IMR-90 (cell line): ENCODE results near the gene HBD. TPM values are rescaled to one million over a fixed set of nuclear protein-coding genes. Genes with fewer than 3 reads are reported as not detected.
A peak's percentile ranks its signal among the peaks of the same experiment; 100 is the strongest.

Experiments used
- ATAC-seq: fragments of 200-7000 bp; cut with Tn5 transposase; 2 replicates; pipeline ENCODE4 v1.9.1; 2020; ENCODE audit warnings: low read depth, mild to moderate bottlenecking, moderate library complexity
- BruUV-seq: library from RNA; stranded (reverse); fragments of 400-500 nt; replicated peaks from 2 replicates; lab custom pipeline; 2021; lab: Mats Ljungman, UMichigan
- CTCF ChIA-PET: fragments of 300-600 bp; formaldehyde crosslinking; extraction: SDS; loops from one replicate; lab custom pipeline; 2021; ENCODE audit warnings: antibody characterized with exemption; lab: Yijun Ruan, JAX
- POLR2A ChIA-PET: fragments of 300-600 bp; sonication (Branson Sonifier 250); formaldehyde crosslinking; loops from one replicate; lab custom pipeline; 2022; ENCODE audit warnings: antibody characterized with exemption; ENCODE audit not compliant: unreplicated experiment; lab: Charles Lee
- DNase-seq: peaks from one replicate; pipeline ENCODE4 v3.0.0; 2013
- H2AFZ ChIP-seq: replicated peaks from 2 replicates; pipeline ENCODE3; 2013; ENCODE audit warnings: low read length, mild to moderate bottlenecking; ENCODE audit not compliant: poor library complexity
- H2AK5ac ChIP-seq: 2 replicates; pipeline ENCODE4 v1.6.1; 2013; ENCODE audit warnings: low read depth, low read length, inconsistent platforms
- H2AK9ac ChIP-seq: replicated peaks from 2 replicates; pipeline ENCODE3; 2013; ENCODE audit warnings: mild to moderate bottlenecking, low read depth, low read length, moderate library complexity; ENCODE audit not compliant: poor library complexity
- H2BK120ac ChIP-seq: 2 replicates; pipeline ENCODE4 v1.6.1; 2013; ENCODE audit warnings: low read depth, low read length, inconsistent platforms
- H2BK15ac ChIP-seq: 3 replicates; pipeline ENCODE4 v1.6.1; 2013; ENCODE audit warnings: low read depth, low read length, inconsistent platforms
- H2BK20ac ChIP-seq: 2 replicates; pipeline ENCODE4 v1.6.1; 2013; ENCODE audit warnings: low read depth, mild to moderate bottlenecking, inconsistent platforms, low read length, moderate library complexity
- H2BK5ac ChIP-seq: 2 replicates; pipeline ENCODE4 v1.6.1; 2013; ENCODE audit warnings: mild to moderate bottlenecking, low read depth, low read length, inconsistent platforms; ENCODE audit not compliant: poor library complexity, severe bottlenecking
- H3K14ac ChIP-seq: replicated peaks from 2 replicates; pipeline ENCODE4 v1.6.1; 2013; ENCODE audit warnings: low read depth, low read length, inconsistent platforms
- H3K18ac ChIP-seq: 2 replicates; pipeline ENCODE4 v1.6.1; 2013; ENCODE audit warnings: low read depth, low read length, control low read depth
- H3K23ac ChIP-seq: 2 replicates; pipeline ENCODE4 v1.6.1; 2013; ENCODE audit warnings: low read depth, low read length, inconsistent platforms
- H3K27ac ChIP-seq: 2 replicates; pipeline ENCODE4 v1.5.1; 2013; ENCODE audit warnings: mild to moderate bottlenecking, control low read depth, low read length; ENCODE audit not compliant: insufficient read depth
- H3K27me3 ChIP-seq: 2 replicates; pipeline ENCODE4 v1.6.1; 2013; ENCODE audit warnings: low read length; ENCODE audit not compliant: control insufficient read depth, insufficient read depth
- H3K36me3 ChIP-seq: 2 replicates; pipeline ENCODE4 v1.6.1; 2013; ENCODE audit warnings: low read length, mixed read lengths; ENCODE audit not compliant: control insufficient read depth, insufficient read depth
- H3K4ac ChIP-seq: 2 replicates; pipeline ENCODE4 v1.6.1; 2013; ENCODE audit warnings: low read depth, low read length, inconsistent platforms
- H3K4me1 ChIP-seq: 2 replicates; pipeline ENCODE4 v1.6.1; 2013; ENCODE audit warnings: low read length, mixed read lengths; ENCODE audit not compliant: control insufficient read depth, insufficient read depth
- H3K4me2 ChIP-seq: 2 replicates; pipeline ENCODE4 v1.6.1; 2013; ENCODE audit warnings: low read depth, mild to moderate bottlenecking, control low read depth, low read length, moderate library complexity
- H3K4me3 ChIP-seq: 2 replicates; pipeline ENCODE4 v1.5.1; 2013; ENCODE audit warnings: low read depth, mild to moderate bottlenecking, control low read depth, low read length, moderate library complexity; ENCODE audit not compliant: insufficient read depth
- H3K56ac ChIP-seq: 2 replicates; pipeline ENCODE4 v1.6.1; 2013; ENCODE audit warnings: low read length, inconsistent platforms; ENCODE audit not compliant: insufficient read depth; ENCODE audit errors: extremely low read depth
- H3K79me1 ChIP-seq, 2 experiments: 2 replicates each; pipeline ENCODE4 v1.6.1; 2013; ENCODE audit warnings: low read length in 2 of 2, inconsistent platforms in 1 of 2, low read depth in 1 of 2
- H3K9ac ChIP-seq: 2 replicates; pipeline ENCODE4 v1.6.1; 2013; ENCODE audit warnings: low read depth, low read length, control low read depth
- H3K9me1 ChIP-seq: 2 replicates; pipeline ENCODE4 v1.6.1; 2013; ENCODE audit warnings: low read length, inconsistent platforms; ENCODE audit not compliant: insufficient read depth
- H3K9me3 ChIP-seq: 2 replicates; pipeline ENCODE4 v1.6.1; 2013; ENCODE audit warnings: low read length; ENCODE audit not compliant: control insufficient read depth, insufficient read depth
- H4K20me1 ChIP-seq: 2 replicates; pipeline ENCODE4 v1.6.1; 2013; ENCODE audit warnings: low read length, inconsistent platforms; ENCODE audit not compliant: insufficient read depth
- H4K5ac ChIP-seq: 2 replicates; pipeline ENCODE4 v1.6.1; 2013; ENCODE audit warnings: mild to moderate bottlenecking, low read depth, low read length, control low read depth
- H4K8ac ChIP-seq, 2 experiments: 2 replicates each; pipeline ENCODE4 v1.6.1; 2013; ENCODE audit warnings: low read depth in 2 of 2, low read length in 2 of 2, control low read depth in 1 of 2, inconsistent platforms in 1 of 2
- H4K91ac ChIP-seq: 2 replicates; pipeline ENCODE4 v1.6.1; 2013; ENCODE audit warnings: low read depth, low read length, inconsistent platforms; ENCODE audit not compliant: insufficient read depth
- BHLHE40 ChIP-seq: fragments of 150-350 bp; IDR thresholded peaks from 2 replicates; pipeline ENCODE4 v1.6.1; 2016; ENCODE audit warnings: mild to moderate bottlenecking, low read depth, low read length
- CEBPB ChIP-seq: IDR thresholded peaks from 2 replicates; pipeline ENCODE4 v1.6.1; 2012; ENCODE audit warnings: low read depth, low read length, improper control_type of control experiment
- CTCF ChIP-seq: conservative IDR thresholded peaks from 2 replicates; pipeline ENCODE4 v1.5.1; 2012; ENCODE audit warnings: mild to moderate bottlenecking, low read depth, low read length, improper control_type of control experiment
- FOS ChIP-seq: fragments of 150-350 bp; IDR thresholded peaks from 2 replicates; pipeline ENCODE4 v1.6.1; 2016; ENCODE audit warnings: low read depth, low read length
- MAFK ChIP-seq: IDR thresholded peaks from 2 replicates; pipeline ENCODE4 v1.6.1; 2012; ENCODE audit warnings: low read depth, low read length, improper control_type of control experiment
- MAZ ChIP-seq: IDR thresholded peaks from 2 replicates; pipeline ENCODE4 v1.6.1; 2012; ENCODE audit warnings: low read depth, mild to moderate bottlenecking, low read length, improper control_type of control experiment, moderate library complexity, borderline replicate concordance
- MXI1 ChIP-seq: IDR thresholded peaks from 2 replicates; pipeline ENCODE4 v1.6.1; 2012; ENCODE audit warnings: low read depth, mild to moderate bottlenecking, low read length, moderate library complexity, borderline replicate concordance
- NFE2L2 ChIP-seq: fragments of 150-350 bp; IDR thresholded peaks from 2 replicates; pipeline ENCODE4 v1.6.1; 2016; ENCODE audit warnings: low read depth, mild to moderate bottlenecking, low read length
- POLR2A ChIP-seq: IDR thresholded peaks from 2 replicates; pipeline ENCODE4 v1.6.1; 2012; ENCODE audit warnings: mild to moderate bottlenecking, low read depth, low read length
- RAD21 ChIP-seq: IDR thresholded peaks from 2 replicates; pipeline ENCODE4 v1.6.1; 2012; ENCODE audit warnings: low read length, improper control_type of control experiment
- RFX5 ChIP-seq: IDR thresholded peaks from 2 replicates; pipeline ENCODE4 v1.8.0; 2012; ENCODE audit warnings: low read depth, mild to moderate bottlenecking, low read length, moderate library complexity
- SMC3 ChIP-seq: fragments of 150-350 bp; IDR thresholded peaks from 2 replicates; pipeline ENCODE4 v1.6.1; 2016; ENCODE audit warnings: low read depth, mild to moderate bottlenecking, antibody characterized with exemption, low read length, moderate library complexity
- USF2 ChIP-seq: fragments of 150-350 bp; IDR thresholded peaks from 2 replicates; pipeline ENCODE4 v1.6.1; 2017; ENCODE audit warnings: mild to moderate bottlenecking, antibody characterized with exemption, low read length, low read depth
- WGBS, 2 experiments: methylation state at CpG; one replicate each; pipeline versions ENCODE4 v1.1.5 to v1.1.7; 2013; ENCODE audit warnings: missing lambda C conversion rate in 2 of 2; ENCODE audit not compliant: insufficient read length in 1 of 2; ENCODE audit errors: extremely low coverage in 2 of 2; 5-methylcytosine and 5-hydroxymethylcytosine counted together
- dilution Hi-C: fragments of 300-500 bp; cut with HindIII; formaldehyde crosslinking; loops from one replicate; pipeline ENCODE4 v1.14.3; 2018; ENCODE audit warnings: low sequenced_read_pairs; ENCODE audit not compliant: unreplicated experiment
- in situ Hi-C: fragments of 300-500 bp; cut with MboI; formaldehyde crosslinking; loops from 3 replicates; pipeline ENCODE4 v1.14.3; 2019; ENCODE audit warnings: low sequenced_read_pairs, inconsistent platforms, mixed read lengths
- intact Hi-C: fragments of 100-400 bp; cut with micrococcal nuclease; formaldehyde crosslinking; loops from 2 replicates; pipeline ENCODE4 v1.10.0; 2022
- polyA plus RNA-seq, 3 experiments: library from polyadenylated mRNA; depleted of rRNA; stranded (reverse); fragments of >200 nt; gene quantifications; 2 replicates each; pipeline ENCODE4 v1.2.3, GENCODE V29; 2012; ENCODE audit warnings: low replicate concordance in 1 of 3
- total RNA-seq: library from RNA; depleted of rRNA; stranded (reverse); fragments of >200 nt; gene quantifications from 2 replicates; pipeline ENCODE4 v1.2.3, GENCODE V29; 2012

The HBD gene
- total and polyA plus RNA-seq, 2 of the 4 experiments (the other 2 are of a cell fraction) = 6.3 to 12.0 TPM

- H4K5ac ChIP-seq = peak overlapping the region; percentile 98
- no peak overlapping the region for H3K4me2 ChIP-seq
- H3K36me3 ChIP-seq = no peaks in the 10 kb centered on the region
- DNase-seq (no peak), ATAC-seq (no peak)
- BruUV-seq = no TSS peak
- H3K18ac ChIP-seq = peak overlapping the region; percentile 99; the same call in 1 of the 2 replicates
- TF ChIP-seq MXI1 (no peak), RAD21 (no peak), USF2 (no peak), CTCF (no peak), MAFK (no peak), RFX5 (no peak), NFE2L2 (no peak), CEBPB (no peak), POLR2A (no peak), FOS (no peak), SMC3 (no peak), MAZ (no peak), BHLHE40 (no peak)
- no peak overlapping the region for H3K9ac ChIP-seq
- no CpG with 5 or more reads among the region's 2 CpGs for WGBS, 2 experiments
- H2BK5ac ChIP-seq = peak overlapping the region; percentile 94
- peak overlapping the region; percentile 94 for H2BK20ac ChIP-seq
- ChIA-PET POLR2A (no interaction called here), CTCF (interaction anchor here (0.6 to 1.2 kb wide), 2 partner anchors 8 to 68 kb away, joined by 3 read pairs; no protein-coding TSS in a partner anchor)
- H4K8ac ChIP-seq = peak overlapping the region; percentile 78 to 97; a peak in 3 of 4 replicates
- H2AK9ac ChIP-seq = no peak overlapping the region
- H3K27me3 ChIP-seq = no peaks in the 10 kb centered on the region
- intact Hi-C loops (no loop called here), dilution Hi-C loops (no loop called here), in situ Hi-C loops (loop anchor here (10.0 kb wide), 1 partner anchor 82 kb away; no protein-coding TSS in a partner anchor)
- peak overlapping the region; percentile 68 for H3K14ac ChIP-seq
- peaks cover 17% of the 10 kb centered on the region for H3K4me1 ChIP-seq
- H2BK120ac ChIP-seq = peak overlapping the region; percentile 91
- no peak overlapping the region for H2AFZ ChIP-seq
- H2BK15ac ChIP-seq = peak overlapping the region; percentile 48
- H4K20me1 ChIP-seq = no peaks in the 10 kb centered on the region
- peak overlapping the region; percentile 92 for H4K91ac ChIP-seq
- no peak overlapping the region for H3K27ac ChIP-seq
- peak overlapping the region; percentile 83; the same call in 1 of the 2 replicates for H3K4ac ChIP-seq
- H3K9me1 ChIP-seq = peaks cover 7% of the 10 kb centered on the region; the same call in 1 of the 2 replicates
- H3K4me3 ChIP-seq = no peak overlapping the region
- H3K23ac ChIP-seq = 0 out of 2 replicates have a peak overlapping the region, but pooled peaks have one; percentile 17
- no peaks in the 10 kb centered on the region for H3K9me3 ChIP-seq
- H3K79me1 ChIP-seq = no peaks in the 10 kb centered on the region
- H3K56ac ChIP-seq = no peak overlapping the region
- H2AK5ac ChIP-seq = peak overlapping the region; percentile 81
These were observed 48.3 kb upstream of the HBD start for GRCh38 chr11:5282628-5283027.
